Measurements from ENCODE around the gene NOL12.
A peak's percentile ranks its signal among the peaks of the same experiment; 100 is the strongest.

Gene NOL12

DNA sequence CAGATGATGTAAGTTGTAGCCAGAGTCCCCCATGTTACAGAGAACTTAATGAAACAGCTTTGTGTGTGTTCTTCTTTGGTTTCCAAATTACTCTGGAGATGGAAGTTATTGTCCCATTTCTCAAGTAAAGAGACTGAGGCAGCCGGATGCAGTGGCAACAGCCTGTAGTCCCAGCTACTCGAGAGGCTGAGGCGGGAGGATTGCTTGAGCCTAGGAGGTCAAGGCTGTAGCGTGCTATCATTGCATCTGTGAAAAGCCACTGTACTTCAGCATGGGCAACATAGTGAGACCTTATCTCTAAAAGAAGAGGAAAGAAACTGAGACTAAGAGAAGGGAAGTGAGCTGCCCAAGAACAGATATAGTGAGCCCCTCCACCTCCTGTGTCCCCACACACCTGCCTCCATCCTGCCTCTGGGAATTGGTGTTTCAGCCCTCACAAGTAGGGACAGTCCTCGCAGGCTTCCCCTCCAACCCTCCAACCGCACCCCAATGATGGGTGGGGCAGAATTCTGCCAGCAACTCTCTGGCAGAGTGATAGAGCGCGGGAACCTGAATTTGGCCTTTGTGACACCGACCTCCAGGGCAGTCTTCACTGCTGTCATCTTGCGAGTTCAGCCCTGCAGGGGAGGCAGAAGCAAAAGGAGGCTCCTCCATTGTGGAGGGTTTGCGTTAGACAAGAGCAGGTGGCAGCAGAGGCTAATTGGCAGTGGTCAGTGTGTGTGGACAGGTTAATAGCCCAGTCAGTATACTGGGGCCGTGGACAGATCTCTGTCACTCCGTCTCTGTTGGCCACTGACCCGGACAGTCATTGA lies 26.0 kb upstream of the NOL12 start:
- no peak for DNase-seq

DNA sequence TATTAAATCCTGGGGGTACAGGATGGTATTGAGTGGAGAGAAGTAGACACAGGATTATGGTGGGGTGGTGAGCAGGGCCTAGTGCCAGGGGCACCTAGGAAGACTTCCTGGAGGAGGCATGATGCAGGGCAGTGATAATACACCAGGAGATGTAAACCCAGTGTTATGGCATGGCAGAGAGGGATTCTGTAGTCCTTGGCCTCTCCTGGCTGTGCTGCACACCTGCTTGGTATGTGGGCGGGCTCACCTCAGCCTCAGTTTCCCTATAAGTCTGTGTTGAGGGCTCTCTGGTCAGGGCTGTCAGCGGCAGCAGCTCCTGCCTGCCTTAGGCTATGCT lies 25.5 kb upstream of the NOL12 start:
- no peak for DNase-seq

DNA sequence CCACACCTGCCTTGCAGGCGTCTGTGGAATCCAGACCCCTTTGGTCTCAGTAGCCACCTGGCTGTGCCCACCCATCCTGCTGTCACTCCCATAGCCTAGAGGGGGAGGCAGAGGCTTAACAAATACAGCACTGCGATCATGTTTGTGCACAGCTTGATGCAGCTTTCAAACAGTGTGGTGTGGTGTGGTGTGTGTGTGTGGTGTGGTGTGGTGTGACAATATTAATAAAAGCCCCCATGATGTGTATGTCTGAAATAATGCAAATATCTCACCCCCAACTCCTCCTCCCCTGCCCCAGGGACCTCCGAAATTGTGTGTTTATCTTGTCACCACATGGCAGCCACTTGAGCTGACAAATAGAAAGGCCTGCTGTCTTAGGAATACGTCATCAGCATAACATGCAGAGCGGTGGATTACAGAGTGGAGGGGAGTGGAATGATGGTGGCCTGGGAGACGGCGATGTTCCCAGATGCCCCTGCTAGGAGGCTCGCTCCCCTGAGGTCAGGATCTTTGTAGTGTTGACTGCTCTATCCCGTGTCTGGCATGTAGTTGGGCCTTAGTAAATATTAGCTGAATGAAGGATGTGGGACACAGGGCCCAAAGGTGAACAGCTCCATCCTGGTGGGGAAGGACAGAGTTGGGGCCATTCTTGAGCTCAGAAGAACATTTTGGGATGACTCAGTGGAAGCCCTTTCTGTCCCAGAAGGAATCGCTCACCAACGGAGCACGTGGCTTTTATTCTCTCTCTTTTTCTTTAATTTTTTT lies 24.8 kb upstream of the NOL12 start:
- DNase-seq, result no peak

DNA sequence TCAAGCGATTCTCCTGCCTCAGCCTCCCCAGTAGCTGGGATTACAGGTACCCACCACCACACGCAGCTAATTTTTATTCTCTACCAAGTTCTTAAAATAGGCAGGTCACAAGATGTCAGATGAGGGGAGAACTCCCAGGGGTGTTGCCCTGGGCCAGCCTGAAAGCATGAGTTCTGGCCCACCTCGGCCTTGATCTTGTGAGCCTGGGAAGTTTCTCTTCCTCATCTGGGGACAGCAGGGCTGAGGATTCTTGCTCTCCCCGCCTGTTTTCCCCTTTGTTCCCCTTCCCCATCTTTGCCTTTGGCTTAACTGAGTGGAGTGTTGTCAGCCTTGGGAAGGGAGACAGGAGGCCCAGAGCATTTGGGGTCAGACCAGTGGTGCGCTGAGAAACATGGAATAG lies 24.1 kb upstream of the NOL12 start:
- no peak for DNase-seq

DNA sequence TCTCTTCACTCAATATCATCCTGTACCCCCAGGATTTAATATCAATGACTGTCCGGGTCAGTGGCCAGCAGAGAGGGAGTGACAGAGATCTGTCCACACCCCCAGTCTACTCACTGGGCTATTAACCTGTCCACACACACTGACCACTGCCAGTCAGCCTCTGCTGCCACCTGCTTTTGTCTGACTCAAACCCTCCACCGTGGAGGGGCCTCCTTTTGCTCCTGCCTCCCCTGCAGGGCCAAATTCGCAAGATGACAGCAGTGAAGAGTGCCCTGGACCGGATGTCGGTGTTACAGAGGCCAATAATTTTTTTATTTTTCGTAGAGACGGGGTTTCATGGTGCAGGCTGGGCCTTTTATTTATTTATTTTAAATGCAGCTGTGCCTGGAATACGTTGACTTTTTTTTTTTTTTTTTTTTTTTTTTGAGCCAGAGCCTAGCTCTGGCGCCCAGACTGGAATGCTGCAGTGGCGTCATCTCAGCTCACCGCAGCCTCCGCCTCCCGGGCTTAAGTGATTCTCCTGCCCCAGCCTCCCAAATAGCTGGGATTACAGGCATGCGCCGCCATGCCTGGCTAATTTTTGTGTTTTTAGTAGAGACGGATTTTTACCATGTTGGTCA lies 22.5 kb upstream of the NOL12 start:
- no peak for DNase-seq

DNA sequence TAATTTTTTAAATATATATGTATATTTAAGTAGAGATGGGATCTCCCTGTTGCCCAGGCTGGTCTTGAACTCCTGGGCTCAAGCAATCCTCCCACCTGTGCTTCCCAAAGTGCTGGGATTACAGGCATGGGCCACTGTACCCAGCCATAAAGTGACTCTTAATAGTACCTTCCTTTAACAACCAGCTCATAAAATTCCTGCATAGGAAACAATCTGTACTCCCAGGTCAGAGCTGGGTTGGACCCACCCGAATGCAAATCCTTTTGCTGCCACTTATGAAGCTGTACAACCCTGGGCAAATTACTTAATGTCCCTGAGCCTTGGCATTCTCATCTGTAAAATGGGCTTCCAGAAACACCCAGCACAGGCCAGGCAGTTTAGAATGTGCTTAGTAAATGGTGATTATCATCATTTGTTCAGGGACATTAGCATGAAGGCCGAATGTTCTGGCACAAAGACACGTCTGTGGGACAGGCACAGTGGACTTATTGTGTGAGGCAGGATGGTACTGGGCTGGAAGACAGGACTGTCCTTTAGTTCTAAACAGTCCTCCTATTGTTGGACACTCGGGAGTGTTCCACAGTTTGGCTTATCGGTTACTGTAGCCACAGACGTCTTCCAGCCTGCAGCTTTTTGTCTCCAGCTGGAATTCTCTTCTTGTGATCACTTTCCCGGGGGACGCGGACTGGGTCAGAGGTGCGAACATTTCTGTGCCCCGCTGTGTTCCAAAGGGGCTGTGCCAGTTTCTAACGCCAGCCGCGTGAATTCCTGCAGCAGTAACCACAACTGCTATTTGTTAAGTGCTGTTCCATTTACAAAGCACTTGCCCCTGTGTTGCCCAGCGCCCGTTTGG lies 21.7 kb upstream of the NOL12 start:
- DNase-seq, result no peak

DNA sequence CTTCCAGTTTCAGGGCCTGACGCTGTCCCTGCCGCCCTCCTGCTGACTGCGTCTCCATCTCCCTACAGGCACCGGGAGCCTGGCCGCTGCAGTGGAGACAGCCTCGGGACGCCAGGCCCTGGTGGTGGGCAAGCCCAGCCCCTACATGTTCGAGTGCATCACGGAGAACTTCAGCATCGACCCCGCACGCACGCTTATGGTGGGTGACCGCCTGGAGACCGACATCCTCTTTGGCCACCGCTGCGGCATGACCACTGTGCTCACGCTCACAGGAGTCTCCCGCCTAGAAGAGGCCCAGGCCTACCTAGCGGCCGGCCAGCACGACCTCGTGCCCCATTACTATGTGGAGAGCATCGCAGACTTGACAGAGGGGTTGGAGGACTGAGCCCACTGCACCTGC lies 20.7 kb upstream of the NOL12 start:
- no peak for DNase-seq

DNA sequence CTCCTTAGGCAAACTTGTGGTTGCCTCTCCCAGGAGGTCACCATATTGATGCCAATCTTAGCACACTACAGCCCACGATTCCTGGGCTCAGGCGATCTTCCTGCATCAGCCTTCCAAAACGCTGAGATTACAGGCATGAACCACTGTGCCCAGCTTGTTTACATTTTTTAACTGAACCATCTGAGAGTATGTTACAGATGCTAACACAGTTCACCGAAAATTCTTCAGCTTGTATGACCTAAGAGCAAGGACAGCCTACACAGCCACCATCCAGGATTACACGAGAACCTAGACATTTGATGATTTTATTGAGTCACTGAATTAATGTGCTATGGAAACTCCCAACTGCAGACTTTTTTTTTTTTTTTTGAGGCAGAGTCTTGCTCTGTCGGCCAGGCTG lies 16.6 kb upstream of the NOL12 start:
- no peak for DNase-seq

DNA sequence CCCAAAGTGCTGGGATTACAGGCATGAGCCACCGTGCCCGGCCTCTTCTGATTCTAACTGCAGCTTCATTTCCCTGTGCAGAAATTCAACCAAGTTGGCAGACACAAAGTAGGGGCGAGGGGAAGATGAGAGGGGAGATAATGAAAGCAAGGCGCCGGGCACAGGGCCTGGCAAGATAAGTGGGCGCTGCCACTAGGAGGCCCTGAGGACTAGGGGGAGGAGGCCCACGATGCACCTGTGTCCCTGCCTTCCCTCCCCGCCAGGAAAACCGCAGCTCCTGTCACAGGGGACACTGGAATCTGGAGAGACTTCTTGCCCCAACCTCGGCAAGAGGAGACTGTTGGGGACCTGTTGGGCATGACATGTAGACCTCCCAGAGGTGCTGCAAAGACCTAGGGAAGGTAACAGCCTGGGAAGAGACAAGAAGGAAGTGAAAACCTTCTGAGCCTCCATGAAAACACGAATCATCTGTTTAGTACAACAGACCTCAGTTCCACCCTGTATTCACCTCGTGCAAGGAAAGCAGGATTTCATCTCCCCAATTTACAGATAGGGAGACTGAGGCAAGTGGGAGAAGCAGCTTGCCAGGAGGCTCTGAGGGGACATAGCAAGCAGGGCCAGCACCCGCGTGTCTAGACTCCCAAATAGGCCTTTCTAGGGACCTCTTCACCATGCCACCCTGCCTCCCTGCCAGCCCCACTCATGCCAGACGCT lies 13.8 kb upstream of the NOL12 start:
- DNase-seq, result no peak

DNA sequence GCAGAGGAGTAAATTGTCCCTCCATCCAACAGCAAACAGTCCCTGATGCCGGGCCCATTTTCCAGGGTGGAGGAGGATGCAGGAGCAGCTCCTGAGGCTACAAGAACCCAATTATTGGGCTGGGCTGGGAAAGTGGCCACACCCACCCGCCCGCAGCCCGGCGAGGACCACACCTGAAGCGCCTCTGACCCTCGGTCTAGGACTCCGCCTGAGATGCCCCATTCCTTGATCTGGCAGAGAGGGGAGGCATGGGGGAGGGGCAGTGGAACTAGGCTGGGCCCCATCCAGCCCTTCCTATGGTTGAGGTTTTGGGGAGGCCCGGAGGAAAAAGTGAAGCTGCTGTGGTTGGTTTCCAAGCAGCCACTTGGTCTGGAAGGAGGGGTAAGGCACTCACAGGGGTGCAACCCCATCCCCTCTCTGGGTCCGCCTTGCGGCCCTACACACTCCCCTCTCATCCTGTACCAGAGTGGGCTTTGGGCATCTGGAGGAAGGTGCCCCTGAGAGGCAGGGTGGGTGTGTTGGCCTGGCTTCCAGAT lies 13.2 kb upstream of the NOL12 start:
- DNase-seq, result peak; percentile 55

DNA sequence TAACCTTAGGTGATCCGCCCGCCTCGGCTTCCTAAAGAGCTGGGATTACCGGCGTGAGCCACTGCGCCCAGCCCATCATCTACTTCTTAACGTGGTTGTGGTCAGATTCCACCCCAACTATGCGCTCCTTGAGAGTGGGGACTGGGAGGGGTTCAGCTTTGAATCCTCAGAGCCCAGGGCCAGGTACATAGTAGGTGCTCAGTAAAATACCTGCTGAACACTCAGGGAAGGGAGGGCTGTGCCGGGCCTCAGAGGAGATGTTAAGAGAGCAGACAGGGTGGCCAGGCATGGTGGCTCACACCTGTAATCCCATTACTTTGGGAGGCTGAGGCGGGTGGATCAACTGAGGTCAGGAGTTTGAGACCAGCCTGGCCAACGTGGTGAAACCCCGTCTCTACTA lies 11.9 kb upstream of the NOL12 start:
- no peak for DNase-seq

DNA sequence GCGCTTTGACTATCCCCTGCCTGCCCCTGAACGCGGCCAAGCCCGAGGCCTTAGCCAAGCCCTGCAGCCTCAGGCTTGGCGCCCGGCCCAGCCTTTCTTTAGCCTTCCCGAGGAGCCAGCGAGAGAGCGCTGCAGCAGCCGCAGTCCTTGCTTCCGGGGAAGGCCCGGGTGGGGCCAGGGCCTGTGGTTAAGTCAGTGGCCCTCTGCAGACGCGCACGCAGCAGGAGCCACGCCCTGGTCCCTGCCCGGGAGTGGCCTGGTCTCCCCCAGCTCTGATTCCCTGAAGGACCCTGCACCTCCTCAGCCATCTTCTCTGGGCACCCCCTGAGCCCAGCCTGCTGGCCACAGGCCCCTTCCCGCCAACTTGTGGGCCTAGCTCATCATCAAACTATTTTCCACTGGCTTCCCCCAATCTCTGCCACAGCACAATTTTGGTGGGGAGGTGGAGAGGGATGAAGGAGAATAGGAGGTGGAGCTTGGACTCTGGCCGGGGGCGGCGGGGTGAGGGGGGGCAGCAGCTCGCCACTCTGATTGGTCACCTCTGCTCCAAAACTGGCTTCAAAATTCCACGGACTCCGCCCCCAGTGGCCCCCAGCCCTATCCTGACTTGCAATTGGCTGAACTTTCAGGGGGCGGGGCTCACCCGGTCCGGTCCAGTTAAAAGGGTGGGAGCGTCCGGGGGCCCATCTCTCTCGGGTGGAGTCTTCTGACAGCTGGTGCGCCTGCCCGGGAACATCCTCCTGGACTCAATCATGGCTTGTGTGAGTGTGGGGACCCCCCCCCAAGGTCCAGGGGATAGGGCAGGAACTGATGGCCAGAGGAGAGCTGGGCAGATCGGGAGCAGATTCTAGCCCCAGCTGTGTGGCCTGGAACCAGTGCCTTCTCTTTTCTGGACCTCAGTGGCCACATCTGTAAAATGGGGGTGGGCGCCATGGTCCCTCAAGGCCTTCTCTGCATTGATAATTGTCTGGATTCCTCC lies 10.9 kb upstream of the NOL12 start, which contains the start of gene LGALS1:
LGALS1 (plus strand) TSS at position 686 of the 979 bp plus-strand sequence; CDS start at position 753, 67 bp downstream.
- peak; percentile 80 for DNase-seq

DNA sequence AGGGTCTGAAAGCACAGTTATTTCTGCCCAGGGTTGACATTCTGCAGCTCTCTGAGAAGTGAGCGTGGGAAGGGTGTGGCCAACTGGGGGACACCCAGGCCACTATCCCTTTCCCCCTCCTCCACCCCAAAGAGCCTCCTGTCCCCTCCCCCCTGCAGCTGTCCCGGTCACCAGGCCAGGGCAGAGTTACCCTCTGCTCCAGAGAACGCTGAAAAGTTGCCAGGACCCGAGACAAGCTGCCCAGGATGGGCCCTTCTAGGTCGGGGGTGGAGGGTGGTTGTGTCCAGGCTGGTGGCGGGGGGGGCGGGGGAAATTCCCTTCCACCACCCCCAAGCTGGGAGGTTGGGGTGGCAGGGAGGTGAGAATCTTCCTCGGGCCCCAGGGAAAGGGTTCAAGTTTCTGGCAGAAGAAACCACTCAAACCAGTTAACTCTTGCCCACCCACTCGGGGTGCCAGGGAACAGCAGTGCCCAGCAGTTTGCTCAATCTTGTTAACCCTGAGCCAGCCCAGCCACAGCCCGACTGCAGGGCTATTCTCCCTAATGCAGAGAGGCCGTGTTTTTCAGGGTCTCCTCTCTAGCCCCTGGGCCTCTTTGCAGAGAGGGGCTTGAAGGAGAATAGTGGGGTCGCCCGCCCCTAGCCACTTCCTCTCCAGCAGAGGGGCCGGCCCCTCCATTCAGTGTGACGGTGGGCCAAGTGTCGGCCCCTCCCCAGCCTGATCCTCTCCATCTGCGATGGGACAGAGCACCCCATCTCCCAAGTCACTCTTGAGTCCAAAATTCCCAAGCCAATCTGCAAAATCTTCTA lies 10.0 kb upstream of the NOL12 start:
- DNase-seq, result peak; percentile 48

DNA sequence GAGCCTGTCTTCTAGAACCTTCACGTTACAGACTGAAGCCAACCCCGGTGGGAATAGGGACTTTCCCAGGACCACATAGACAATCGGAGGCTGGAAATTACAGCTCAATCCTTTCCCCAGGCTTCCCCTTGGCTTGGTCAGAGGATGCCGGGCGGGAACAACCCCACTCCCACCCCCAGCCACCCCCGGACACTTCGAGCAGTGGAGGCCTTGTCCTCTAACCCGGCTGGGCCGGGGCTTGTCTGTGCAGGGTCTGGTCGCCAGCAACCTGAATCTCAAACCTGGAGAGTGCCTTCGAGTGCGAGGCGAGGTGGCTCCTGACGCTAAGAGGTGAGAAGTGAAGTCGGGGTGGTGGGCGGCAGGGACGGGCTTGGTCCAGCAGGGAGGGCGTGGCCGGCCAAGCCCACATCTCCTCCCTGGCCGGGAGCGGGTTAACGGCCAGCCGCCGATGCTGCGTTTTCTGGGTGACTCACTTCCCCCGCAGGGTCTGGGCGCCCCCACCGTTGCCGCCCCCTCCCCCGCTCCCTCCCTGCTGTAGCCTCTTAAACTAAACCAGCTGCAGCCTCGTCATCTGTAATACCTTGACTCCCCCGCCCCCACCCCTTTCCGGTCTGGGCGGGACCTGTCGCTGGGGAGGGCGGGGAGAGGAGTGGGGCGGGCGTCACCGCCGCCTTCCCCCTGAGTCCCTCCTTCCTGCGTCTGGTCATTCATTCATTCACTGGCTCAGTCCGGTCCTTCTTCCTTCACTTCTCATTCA lies 9.2 kb upstream of the NOL12 start:
- peak; percentile 95 for DNase-seq

DNA sequence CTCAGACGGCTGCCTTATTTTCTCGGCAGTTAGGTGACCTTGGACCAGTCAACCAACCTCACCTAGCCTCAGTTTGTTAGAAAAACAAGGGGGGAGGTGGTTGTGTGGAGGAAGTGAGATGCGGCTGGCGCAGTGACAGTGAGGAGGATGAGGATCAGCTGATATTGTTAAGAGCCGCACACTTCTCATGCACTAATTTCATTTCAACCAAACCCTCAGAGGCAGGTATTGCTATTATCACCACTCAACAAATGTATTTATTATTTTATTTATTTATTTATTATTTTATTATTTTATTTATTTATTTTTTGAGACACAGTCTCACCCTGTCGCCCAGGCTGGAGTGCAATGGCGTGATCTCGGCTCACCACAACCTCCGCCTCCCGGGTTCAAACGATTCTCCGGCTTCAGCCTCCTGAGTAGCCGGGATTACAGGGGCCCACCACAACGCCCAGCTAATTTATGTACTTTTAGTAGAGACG lies 8.6 kb upstream of the NOL12 start:
- no peak for DNase-seq

DNA sequence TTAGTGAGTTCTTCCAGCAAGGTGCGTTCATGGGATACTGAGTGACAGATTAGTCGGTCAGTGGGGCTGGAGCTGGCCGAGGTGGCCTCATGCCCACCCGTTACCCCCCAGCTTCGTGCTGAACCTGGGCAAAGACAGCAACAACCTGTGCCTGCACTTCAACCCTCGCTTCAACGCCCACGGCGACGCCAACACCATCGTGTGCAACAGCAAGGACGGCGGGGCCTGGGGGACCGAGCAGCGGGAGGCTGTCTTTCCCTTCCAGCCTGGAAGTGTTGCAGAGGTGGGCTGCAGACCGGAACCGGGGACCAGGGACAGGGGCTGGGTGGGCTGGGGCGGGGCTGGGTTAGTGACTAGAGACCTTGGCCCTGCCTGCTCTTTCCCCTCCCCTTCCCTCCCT lies 7.8 kb upstream of the NOL12 start:
- no peak for DNase-seq

DNA sequence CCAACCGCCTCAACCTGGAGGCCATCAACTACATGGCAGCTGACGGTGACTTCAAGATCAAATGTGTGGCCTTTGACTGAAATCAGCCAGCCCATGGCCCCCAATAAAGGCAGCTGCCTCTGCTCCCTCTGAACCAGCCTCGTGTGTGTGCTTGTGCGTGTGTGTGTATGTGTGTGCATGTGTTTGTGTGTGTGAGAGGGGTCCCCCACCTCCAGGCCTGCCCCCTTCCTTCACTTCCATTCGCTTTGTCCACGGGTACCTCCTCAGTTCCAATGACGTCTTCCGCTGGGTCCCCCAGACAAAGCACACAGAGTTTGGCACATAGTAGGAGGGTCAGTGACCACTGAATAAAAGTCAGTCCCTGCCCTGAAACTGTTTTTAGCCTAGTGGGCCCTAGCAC lies 6.5 kb upstream of the NOL12 start:
- no peak for DNase-seq

DNA sequence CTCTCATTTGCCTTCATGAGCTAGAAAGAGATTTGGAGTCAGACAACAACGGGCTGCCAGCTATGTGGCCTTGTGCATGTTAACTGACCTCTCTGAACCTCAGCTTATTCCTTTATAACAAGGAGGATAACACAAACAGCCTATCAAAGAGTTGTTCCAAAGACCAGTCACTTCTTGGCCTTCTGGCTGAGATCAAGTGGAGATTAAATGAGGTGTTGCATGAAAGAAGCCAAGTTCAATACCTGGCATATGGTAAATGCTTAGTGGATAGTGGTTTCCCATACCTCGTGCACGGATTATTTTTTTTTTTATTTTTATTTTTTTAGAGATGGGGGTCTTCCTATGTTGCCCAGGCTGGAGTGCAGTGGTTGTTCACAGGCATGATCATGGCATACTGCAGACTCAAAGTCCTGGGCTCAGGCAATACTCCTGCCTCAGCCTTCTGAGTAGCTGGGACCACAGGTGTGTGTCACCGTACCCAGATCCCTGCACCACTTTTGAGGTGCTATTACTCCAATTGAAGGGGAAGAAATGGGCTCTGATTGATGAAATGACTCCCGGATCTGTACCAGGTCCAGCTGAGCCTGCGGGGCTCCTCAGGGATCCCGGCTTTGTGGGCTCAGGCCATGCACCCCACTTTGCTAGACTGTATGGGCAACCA lies 5.8 kb upstream of the NOL12 start:
- no peak for DNase-seq
